ENCODE measurements around the gene SHE. TPM values are rescaled to one million over a fixed set of nuclear protein-coding genes. Genes with fewer than 3 reads are reported as not detected.

Gene SHE
- total RNA-seq, 2 experiments from 2014 or later: not detected

DNA sequence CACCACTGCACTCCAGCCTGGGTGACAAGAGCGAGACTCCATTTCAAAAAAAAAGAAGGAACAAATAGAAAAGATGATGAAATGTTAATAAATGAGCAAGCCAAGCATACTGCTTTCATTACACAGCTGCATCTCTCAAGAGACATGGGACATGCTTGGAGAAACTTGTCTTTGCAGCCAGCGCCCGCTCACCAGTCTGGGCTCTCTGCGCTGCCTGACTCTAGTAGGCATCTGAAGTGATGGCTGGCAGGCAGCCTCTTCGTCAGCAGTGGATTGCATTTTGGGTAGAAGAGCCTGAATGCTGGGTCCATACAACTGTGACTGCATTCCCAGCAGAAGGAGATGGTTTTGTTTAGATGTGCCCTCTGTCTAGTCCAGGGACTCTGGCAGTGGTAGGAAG lies 49.1 kb downstream of the SHE start:
- ChIA-PET POLR2A (interaction anchor here (0.6 kb wide), 1 partner anchor 10 kb away, joined by 3 read pairs; no protein-coding TSS in a partner anchor), CTCF (no interaction called here)
- Histone ChIP-seq H3K9me3 (ENCODE audit: control insufficient read depth in 1 of 2, insufficient read depth in 1 of 2, low read length in 2 of 2) (no peaks in the 10 kb centered on the region), H3K27ac (ENCODE audit: low read depth in 1 of 2, low read length in 2 of 2) (no peak overlapping the region), H3K27me3 (ENCODE audit: control insufficient read depth in 1 of 2, insufficient read depth in 2 of 2, low read length in 2 of 2) (no peaks in the 10 kb centered on the region), H3K36me3 (ENCODE audit: insufficient read depth, low read length) (peaks cover 75% of the 10 kb centered on the region), H3K4me3 (ENCODE audit: low read length) (no peak overlapping the region), H3K4me1 (ENCODE audit: insufficient read depth, low read length) (peaks cover 19% of the 10 kb centered on the region)
- no peaks in the 10 kb centered on the region for H3K27me3 Mint-ChIP-seq
- DNase-seq (no peak), ATAC-seq (ENCODE audit: poor library complexity) (no peak)
- TF ChIP-seq, protein P1, sequence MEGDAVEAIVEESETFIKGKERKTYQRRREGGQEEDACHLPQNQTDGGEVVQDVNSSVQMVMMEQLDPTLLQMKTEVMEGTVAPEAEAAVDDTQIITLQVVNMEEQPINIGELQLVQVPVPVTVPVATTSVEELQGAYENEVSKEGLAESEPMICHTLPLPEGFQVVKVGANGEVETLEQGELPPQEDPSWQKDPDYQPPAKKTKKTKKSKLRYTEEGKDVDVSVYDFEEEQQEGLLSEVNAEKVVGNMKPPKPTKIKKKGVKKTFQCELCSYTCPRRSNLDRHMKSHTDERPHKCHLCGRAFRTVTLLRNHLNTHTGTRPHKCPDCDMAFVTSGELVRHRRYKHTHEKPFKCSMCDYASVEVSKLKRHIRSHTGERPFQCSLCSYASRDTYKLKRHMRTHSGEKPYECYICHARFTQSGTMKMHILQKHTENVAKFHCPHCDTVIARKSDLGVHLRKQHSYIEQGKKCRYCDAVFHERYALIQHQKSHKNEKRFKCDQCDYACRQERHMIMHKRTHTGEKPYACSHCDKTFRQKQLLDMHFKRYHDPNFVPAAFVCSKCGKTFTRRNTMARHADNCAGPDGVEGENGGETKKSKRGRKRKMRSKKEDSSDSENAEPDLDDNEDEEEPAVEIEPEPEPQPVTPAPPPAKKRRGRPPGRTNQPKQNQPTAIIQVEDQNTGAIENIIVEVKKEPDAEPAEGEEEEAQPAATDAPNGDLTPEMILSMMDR (IDR thresholded peaks at IDR 0.05): no peak
- intact Hi-C loops (cut with DNase I, micrococcal nuclease): no loop called here
- peaks cover 32% of the 10 kb centered on the region for H3K4me1 Mint-ChIP-seq (ENCODE audit: low read depth)
- H3K9me3 Mint-ChIP-seq: no peaks in the 10 kb centered on the region
- H3K4me3 Mint-ChIP-seq: no peak overlapping the region
- peak overlapping the region; percentile 76 for H3K27ac Mint-ChIP-seq
- H3K36me3 Mint-ChIP-seq (ENCODE audit: low read depth): peaks cover 87% of the 10 kb centered on the region

GRCh38 chr1:154448331-154448811 lies 53.8 kb downstream of the SHE start:
- H3K4me3 ChIP-seq (ENCODE audit: low read length): no peak overlapping the region
- no peak overlapping the region for H3K27ac ChIP-seq (ENCODE audit: low read depth in 1 of 2, low read length in 2 of 2)
- ChIA-PET POLR2A (interaction anchor here (1.5 to 1.7 kb wide), 2 partner anchors 41 to 43 kb away, joined by 3 read pairs; no protein-coding TSS in a partner anchor), CTCF (interaction anchor here (0.7 kb wide), 1 partner anchor 1870 kb away, joined by 3 read pairs; no protein-coding TSS in a partner anchor)
- intact Hi-C loops (cut with DNase I, micrococcal nuclease): no loop called here
- peaks cover 44% of the 10 kb centered on the region for H3K4me1 Mint-ChIP-seq (ENCODE audit: low read depth)
- TF ChIP-seq, protein P1 (IDR thresholded peaks at IDR 0.05): no peak
- H3K27me3 Mint-ChIP-seq: no peaks in the 10 kb centered on the region
- H3K27ac Mint-ChIP-seq: no peak overlapping the region
- H3K36me3 ChIP-seq (ENCODE audit: insufficient read depth, low read length): peaks cover 70% of the 10 kb centered on the region
- ATAC-seq (ENCODE audit: poor library complexity): no peak
- H3K9me3 ChIP-seq (ENCODE audit: control insufficient read depth in 1 of 2, insufficient read depth in 1 of 2, low read length in 2 of 2): no peaks in the 10 kb centered on the region
- H3K4me1 ChIP-seq (ENCODE audit: insufficient read depth, low read length): peaks cover 35% of the 10 kb centered on the region
- H3K36me3 Mint-ChIP-seq (ENCODE audit: low read depth): peaks cover 88% of the 10 kb centered on the region
- no peaks in the 10 kb centered on the region for H3K9me3 Mint-ChIP-seq
- H3K4me3 Mint-ChIP-seq: no peak overlapping the region
- no peak for DNase-seq
- H3K27me3 ChIP-seq (ENCODE audit: control insufficient read depth in 1 of 2, insufficient read depth in 2 of 2, low read length in 2 of 2): no peaks in the 10 kb centered on the region

DNA sequence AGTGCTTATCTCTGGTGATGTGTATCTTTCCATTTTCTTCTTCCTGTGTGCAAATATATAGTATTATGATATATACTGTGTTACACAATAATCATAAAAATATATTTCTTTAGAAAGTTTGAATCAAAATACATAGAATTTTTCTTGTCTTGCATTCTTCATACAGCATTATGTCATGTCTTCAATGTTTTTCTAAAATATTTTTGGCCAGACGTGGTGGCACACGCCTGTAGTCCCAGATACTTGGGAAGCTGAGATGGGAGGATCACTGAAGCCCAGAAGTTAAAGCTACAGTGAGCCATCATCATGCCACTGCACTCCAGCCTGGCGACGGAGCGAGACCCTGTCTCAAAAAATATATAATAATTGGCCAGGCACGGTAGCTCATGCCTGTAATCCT lies 55.4 kb downstream of the SHE start:
- intact Hi-C loops (cut with DNase I, micrococcal nuclease): no loop called here

More for the DNA sequence above, 55.4 kb downstream of the SHE start:
- H3K36me3 ChIP-seq (ENCODE audit: insufficient read depth, low read length): peaks cover 74% of the 10 kb centered on the region
- H3K27ac Mint-ChIP-seq: no peak overlapping the region
- no peaks in the 10 kb centered on the region for H3K27me3 ChIP-seq (ENCODE audit: control insufficient read depth in 1 of 2, insufficient read depth in 2 of 2, low read length in 2 of 2)
- no peaks in the 10 kb centered on the region for H3K9me3 Mint-ChIP-seq
- peaks cover 44% of the 10 kb centered on the region for H3K4me1 Mint-ChIP-seq (ENCODE audit: low read depth)
- ChIA-PET POLR2A (interaction anchor here (1.4 kb wide), 1 partner anchor 14 kb away, joined by 4 read pairs; no protein-coding TSS in a partner anchor), CTCF (no interaction called here)
- H3K9me3 ChIP-seq (ENCODE audit: control insufficient read depth in 1 of 2, insufficient read depth in 1 of 2, low read length in 2 of 2): no peaks in the 10 kb centered on the region
- H3K4me1 ChIP-seq (ENCODE audit: insufficient read depth, low read length): peaks cover 42% of the 10 kb centered on the region
- H3K27ac ChIP-seq (ENCODE audit: low read depth in 1 of 2, low read length in 2 of 2): no peak overlapping the region
- ATAC-seq (ENCODE audit: poor library complexity) (no peak), DNase-seq (no peak)
- no peak overlapping the region for H3K4me3 ChIP-seq (ENCODE audit: low read length)
- TF ChIP-seq, protein P1 (IDR thresholded peaks at IDR 0.05): no peak
- no peaks in the 10 kb centered on the region for H3K27me3 Mint-ChIP-seq
- peaks cover 83% of the 10 kb centered on the region for H3K36me3 Mint-ChIP-seq (ENCODE audit: low read depth)
- H3K4me3 Mint-ChIP-seq: no peak overlapping the region
